NCI-H2227 (cell line): Measurements from ENCODE around the gene DDX56.
"Not testable (repeated sequence)": the region's sequence is repeated elsewhere in the genome, so short reads cannot be mapped to it uniquely, and the experiment has no call there.

Experiments used
- DNase-seq: peaks from one replicate; lab custom pipeline; 2025; ENCODE audit not compliant: unreplicated experiment; lab: John Stamatoyannopoulos, UW

DDX56 gene

DNA sequence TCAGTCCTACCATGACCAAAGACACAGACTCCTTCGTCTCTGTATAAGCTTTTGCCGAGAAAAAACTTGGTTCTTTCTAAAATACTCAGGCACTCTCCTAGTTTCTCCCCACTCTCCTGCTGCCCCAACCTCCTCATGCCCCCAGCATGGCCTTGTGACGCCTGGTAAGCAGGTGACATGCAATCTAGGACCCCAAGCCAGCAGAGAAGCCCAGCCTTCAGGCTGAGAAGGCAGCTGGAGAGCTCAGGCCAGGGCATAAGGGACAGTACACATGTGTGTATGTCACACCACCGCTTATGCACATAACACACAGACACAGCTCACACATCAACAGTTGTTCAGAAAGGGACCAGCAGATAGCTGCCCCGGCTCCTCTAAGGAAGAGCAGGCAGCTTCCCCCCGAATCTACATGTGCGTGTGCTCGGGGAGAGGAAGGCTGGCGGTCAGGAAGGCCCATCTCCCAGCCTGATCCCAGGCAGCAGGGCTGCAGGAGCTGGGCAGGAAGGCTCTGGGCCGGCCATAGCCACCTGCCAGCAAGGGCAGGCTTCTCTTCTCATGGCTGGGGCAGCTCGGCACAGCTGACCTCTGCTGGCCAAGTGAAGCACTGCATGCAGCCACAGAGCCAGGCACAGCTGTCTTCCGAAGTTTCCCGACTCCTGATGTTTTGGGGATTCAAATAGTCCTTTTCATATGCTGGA lies 8.5 kb downstream of the DDX56 start:
- peak; percentile 67 for DNase-seq

DNA sequence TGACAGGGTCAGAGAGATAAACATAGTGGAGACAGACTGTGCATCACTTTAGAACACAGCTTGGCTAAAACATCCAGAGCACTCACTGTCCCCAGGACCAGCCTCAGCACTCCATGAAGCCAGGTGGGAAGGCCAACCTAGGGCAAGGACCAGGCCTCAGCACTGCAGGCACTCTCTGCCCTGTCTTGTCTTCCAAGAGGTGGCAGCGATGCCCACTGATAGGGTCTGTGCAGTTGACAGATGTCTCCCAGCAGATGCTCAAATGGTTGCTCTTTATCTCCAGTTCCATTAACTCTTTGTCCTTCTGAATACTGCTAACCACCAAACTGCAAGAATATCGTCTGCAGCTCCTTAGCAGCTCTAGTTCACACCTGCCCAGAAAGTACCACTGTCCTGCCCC lies 9.1 kb downstream of the DDX56 start:
- DNase-seq: no peak

DNA sequence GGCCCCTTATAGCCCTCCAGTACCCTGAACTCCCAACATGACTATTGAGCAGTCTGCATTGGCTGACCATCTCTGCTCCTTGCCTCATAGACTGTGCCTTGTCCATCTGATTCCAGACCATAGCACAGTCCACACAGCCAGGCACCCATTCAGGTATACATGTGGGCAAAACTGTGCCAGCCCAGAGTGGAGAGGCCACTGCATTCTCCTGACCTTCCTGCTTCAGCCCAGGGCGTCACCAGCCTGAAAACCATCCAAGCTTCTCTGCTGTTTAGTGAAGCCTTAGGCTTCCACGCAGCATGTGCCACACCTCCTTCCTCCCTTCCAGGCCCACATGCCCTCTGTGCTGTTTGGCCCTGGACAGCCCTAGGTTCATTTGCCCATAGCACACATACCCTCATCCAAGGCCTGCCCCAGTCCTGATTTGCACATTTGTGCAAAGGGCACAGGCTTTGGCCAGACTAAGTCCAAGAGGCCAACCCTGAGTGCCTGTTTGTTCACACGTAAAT lies 10.5 kb downstream of the DDX56 start:
- no peak for DNase-seq

DNA sequence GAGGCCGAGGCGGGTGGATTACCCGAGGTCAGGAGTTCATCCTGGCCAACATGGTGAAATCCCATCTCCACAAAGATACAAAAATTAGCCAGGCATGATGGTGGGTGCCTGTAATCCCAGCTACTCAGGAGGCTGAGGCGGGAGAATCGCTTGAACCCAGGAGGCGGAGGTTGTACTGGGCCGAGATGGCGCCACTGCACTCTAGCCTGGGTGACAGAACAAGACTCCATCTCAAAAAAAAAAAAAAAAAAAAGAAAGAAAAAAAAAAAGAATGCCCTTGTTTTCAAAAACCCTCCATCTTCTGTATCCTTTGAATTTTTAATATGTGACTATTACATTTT lies 11.1 kb downstream of the DDX56 start:
- not testable (repeated sequence) for DNase-seq

DNA sequence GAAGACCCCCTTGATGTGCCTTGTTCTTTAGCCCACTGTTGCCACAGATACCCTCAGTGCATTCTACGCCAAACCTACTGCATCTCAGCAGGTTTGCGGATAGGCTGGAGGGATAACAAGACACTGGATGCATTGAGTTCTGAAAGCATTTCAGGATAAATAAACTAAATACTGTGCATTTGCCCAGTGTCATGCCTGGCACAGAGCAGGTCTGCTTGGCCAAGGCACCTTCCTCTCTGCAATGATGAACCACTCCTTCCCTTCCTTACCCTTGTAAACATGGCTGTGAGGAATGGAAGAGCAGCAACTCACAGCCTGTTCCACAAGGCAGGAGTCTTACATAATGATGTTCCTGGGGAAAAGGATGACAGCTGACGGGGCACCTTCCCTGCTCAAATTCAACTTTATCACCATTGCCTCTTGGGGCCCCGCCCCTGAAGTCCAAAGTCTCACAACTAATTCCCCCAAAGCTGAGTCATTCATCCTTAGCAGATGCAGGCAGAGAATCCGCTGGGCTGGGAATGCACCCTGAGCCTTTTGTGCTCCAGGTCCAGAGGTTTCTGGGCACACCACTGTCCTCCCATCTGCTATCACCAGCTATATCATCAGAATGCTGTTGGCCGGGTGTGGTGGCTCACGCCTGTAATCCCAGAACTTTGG lies 11.6 kb downstream of the DDX56 start:
- DNase-seq: no peak

DNA sequence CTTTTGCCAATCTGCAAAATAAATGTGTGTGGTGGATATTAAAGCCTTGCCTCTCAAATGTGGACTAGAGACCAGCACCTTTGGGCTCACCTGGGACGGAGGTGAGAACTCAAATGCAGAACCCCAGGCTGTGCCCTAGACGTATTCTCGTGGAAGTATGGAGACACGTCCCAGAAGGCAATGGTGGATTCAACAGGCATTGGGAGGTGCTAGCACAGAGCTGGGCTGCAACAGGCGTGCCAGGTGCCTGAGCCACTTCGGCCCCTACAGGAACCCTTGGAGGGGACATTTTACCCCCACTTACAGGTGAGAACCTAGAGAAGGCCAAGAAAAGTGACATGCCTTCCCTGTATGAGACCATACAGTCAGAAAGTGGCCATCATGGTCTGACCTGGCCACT lies 12.2 kb downstream of the DDX56 start:
- DNase-seq: no peak

DNA sequence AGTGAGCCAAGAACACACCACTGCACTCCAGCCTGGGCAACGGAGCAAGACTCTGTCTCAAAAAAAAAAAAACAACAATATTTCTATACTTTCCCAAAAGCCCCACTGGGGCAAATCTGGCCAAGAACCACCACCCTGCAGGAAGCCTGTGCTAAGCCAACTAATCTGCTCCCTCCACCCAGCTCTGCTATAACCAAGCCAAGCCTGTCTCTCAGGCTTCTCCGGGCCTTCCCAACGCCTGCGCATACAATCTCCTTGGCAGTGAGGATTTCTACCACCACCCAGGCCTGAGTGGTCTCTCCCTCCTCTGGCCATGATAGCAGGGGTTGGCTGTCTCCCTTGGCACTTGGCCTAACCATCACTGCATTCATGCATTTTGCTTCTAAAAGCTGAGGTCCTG lies 14.2 kb downstream of the DDX56 start:
- no peak for DNase-seq

DNA sequence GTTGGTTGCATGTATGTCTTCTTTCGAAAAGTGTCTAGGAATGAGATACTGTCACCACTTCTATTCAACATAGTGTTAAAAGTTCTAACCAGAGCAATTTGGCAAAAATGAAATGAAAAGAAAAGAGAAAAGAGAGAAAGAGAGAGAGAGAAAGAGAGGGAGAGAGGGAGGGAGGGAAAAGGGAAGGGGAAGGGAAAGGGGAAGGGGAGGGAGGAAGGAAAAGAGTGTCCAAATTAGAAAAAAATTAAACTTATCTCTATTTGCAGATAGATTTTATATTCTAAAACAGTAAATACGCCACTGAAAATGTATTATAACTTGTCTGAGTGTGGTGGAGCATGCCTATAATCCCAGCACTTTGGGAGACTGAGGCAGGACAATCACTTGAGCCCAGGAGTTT lies 16.2 kb downstream of the DDX56 start:
- DNase-seq: no peak

DNA sequence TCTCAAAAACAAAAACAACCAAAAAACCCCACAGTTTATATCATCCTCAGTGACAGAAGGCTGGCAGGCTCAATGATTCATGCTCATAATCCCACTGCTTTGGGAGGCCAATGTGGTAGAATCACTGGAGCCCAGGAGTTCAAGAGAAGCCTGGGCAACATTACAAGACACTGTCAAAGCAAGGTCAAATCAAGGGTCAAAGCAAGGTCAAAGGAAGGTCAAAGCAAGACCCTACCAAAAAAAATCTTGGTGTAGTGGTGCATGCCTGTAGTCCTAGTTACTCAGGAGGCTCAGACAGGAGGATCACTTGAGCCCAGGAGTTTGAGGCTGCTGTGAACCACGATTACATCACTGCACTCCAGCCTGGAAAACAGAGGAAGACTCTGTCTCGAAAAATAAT lies 18.4 kb downstream of the DDX56 start:
- no peak for DNase-seq

DNA sequence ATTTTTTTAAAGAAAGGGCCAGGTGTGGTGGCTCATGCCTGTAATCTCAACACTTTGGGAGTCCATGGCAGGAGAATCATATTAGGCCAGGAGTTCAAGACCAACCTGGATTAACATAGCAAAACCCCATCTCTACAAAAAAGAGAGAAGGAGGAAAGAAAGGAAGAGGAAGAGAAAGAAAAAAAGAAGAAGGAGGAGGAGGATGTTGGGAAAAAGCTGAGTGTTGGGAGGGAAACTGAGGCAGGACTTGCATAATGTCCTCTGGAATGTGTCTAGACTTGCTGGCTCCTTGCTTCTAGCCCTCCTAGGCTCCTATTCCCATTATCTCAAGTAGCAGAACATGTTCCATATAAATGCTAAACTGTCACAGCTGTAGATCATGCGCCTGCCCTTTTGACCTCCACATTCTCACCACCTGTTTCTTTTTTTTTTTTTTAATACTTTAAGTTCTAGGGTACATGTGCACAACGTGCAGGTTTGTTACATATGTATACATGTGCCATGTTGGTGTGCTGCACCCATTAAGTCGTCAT lies 21.2 kb downstream of the DDX56 start:
- not testable (repeated sequence) for DNase-seq

DNA sequence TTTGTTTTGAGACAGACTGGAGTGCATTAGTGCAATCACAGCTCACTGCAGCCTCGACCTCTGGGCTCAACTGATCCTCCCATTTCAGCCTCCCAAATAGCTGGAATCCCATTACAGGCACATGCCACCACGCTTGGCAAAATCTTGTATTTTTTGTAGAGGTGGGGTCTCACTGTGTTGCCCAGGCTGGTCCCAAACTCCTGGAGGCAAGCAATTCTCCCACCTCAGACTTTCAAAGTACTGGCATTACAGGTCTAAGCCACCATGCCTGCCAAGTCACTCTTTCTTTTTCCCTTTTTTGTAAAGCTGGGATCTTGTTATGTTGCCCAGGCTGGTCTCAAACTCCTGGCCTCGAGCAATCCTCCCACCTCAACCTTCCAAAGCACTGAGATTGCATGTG lies 24.3 kb downstream of the DDX56 start:
- DNase-seq: no peak

DNA sequence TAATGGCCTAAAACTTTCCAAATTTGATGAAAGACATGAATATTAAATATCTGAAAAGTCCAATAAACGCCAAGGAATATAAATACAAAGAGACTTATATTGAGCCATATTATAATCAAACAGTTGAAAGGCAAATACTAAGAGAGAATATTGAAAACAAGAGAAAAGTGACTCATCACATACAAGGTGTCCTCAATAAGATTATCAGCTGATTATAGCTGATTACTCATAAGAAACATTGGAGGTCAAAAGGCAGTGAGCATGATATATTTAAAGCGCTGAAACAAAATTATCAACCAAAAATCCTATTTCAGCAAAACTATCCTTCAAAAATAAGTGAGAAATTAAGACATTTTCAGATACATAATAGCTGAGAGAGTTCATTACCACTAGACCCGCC lies 24.8 kb downstream of the DDX56 start:
- DNase-seq: no peak

DNA sequence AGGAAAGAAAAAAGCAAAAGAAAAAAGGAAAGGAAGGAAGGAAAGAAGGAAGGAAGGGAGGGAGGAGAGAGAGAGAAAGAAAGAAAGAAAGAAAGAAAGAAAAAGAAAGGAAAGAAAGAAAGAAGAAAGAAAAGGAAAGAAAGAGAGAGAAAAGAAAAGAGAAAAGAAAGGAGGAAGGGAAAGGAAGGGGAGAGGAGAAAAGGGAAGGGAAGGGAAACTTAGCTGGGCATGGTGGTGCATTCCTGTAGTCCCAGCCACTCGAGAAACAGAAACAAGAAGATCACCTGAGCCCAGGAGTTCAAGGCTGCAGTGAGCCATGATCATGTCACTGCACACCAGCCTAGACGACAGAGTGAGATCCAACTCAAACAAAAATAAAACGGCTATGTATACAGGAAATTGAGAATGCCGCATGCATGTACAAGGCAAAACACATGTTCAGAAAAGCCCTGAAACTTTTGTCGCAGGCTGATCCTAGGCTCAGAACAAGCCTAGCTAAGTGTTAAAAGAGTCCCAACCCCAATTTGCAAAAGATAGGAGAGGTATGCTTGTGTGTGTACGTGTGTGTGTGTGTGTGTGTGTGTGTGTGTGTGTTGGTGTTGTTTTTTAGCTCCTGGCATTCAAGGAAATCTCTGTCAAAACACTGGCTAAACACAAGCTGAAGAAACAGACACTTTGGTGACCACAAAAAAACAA lies 26.0 kb downstream of the DDX56 start:
- no peak for DNase-seq

DNA sequence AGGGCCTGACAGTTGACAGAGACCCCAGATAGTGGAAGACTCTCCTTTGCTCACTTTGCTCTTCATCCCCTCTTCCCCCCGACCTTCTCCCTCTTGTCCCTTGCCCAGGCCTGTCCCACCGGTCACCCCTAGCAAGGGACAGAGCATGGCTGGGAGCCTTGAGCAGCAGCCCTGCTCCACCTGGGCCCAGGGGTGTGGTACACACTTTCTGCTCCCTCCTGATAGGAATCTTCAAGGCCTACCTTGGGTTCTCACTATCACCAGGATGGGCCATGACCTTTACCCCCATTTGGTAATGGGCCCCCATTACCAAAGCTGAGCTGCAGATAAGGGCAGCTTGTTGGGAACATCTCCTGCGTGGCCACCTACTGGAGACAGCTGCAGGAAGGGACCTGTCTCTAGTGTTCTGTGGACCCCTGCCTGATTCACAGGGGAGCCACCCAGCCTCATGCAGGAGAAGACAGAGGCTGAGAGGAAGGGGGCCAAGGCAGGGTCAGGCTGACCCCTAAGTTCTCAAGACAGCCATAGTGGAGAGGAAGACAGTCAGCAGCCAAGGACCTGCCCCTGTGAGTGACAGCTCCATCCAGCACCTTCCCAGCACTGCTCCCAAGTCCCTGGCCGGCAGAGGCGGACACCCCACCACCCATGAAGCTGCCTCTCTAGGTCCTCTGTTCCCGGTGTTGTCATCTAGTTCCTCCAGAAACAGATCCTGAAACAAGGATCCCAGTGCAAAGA lies 31.7 kb downstream of the DDX56 start:
- no peak for DNase-seq

DNA sequence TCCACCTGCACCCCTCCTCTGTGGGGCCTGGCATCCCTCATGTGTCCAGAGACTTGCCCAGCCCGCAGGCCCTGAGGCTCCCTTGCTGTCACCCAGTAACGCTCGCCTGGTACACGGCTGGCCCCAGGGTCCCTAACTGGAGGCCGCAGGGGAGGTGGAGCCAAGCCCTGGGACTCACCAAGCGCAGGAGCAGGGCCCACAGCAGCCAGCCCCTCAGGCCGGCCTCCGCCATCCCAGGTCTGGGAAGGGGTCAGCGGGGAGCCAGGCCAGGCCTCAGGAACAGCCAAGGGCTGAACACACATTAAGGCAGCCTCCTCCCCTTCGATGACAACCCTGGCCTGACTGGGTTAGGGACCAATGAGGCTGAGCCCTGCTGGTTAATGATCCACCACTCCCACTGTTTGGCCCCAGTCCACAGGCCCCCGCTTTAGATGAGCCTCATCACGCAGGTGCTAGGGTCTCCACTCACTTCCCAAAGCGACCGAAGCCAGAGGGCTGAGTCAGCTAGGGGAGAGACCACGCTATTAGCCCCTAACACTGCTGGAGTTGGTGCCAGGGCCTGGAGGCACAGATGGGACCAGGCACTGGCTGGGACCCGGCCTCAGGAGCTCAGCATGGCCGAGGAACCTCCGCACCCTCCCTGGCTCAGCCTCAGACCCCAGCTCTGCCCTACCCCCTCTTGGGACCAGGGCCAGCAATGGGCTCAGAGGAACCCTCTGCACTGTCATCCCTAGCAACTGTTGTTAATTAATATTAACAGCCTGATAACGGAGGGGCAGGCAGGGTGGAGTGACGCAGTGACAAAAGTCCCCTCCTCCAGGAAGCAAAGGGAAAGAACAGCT lies 32.5 kb downstream of the DDX56 start, which contains the start of gene NPC1L1:
NPC1L1 (minus strand) TSS at position 303 of the 842 bp plus-strand sequence; CDS start at position 232, 71 bp downstream.
- no peak for DNase-seq

DNA sequence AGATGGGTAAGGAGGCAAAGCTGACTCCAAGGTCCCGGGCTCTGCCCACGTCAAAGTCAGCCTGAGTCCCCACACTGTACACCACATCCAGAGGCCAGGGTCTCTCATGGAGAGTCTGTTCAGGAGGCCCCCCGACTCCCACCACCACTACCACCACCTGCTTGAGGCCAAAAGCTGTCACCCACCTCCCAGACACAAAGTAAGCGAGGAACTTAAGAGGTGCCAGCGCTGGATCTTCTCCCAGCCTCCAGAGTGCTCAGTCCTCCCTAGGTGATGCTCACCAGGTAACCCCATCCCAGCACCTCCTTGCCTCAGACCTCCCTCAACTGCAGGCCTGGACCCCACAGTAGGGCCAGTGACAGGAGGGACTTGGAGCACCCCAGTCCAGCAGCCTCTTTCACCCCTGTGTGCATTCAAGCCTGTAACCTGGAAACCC lies 33.1 kb downstream of the DDX56 start:
- DNase-seq: no peak

DNA sequence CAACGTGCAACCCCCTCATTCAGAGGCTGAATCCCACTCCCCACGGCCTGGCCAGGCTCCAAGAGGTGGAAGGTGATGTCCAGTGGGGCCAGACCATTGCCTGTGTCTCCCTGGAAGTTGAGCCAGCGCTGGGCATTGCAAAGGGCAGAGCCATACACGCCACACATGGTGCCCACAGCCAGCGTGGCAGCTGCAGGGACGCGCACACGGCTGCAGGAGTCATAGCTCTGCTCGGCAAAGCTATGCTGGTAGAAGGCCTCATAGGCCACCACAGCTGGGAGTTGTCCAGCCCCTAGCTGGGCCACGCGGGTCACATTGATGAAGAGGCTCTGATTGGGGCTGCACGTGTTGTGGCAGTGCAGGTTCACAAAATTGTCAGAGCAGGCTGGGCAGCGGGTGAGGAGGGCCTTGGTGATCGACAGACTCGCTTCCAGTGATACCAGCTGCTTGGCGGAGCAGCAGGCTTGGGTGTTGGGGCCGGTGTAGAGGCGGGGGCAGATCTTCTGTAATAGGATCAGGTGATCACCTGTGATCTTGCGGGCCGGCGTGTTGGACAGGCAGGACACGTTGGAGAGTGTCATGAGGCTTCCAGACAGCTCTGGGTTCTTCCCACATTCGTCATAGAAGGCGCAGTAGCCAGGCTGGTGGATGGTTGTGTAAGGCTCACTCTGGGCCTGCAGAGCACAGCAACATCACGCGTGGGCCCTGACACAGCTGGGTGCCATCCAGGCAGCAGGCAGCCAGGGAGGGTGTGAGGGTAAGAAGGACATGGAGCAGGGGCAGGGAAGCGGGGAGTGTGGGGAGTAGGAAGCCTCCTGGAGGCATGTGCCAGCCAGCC lies 33.8 kb downstream of the DDX56 start:
- DNase-seq: no peak

DNA sequence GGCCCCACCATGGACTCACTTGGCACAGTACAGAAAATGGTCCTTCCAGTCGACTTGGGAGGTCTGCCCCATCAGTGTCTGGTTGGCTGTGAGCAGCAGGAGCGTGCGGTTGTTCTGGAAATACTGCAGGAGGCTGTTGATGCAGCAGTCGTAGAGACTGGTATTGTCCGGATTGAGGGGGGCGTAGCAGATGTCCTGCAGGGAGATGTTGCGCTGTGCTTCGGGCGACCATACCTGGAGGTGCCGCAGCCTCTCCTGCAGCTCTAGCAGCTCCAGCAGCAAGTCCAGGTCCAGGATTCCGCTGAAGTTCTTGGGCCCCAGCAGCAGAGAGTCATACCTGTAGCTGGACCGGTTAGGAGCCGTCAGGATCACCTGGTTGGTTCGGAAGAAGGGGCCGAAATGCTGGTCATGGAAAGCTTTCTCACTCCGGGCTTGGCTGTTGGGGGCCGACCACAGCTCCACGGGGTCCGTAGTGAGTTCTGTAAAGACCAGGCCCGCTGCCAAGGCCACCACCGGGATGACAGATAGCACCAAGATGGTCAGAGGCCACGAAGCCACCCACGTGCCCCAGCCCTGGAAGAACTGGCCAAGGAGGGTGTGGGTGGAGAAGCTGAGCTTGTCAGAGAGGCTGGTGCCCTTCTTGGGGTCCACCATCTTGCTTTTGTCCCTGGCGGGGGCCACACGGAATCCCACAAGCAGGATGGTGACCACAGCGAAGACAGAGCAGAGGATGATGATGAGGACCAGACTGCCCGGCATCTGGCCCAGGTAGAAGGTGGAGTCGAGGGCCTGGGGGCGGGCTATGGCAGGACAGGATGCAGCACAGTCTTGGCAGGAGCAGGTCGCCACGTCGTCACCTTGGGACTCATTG lies 34.7 kb downstream of the DDX56 start:
- no peak for DNase-seq
